K562 (cell line): ENCODE results near the gene VWA8. TPM values are rescaled to one million over a fixed set of nuclear protein-coding genes. Genes with fewer than 3 reads are reported as not detected.

Source experiments
- ATAC-seq: fragments of 200-7000 bp; cut with Tn5 transposase; 3 replicates; pipeline ENCODE4 v1.9.1; 2020; ENCODE audit warnings: moderate library complexity
- BruUV-seq: library from RNA; stranded (reverse); fragments of 400-500 nt; replicated peaks from 2 replicates; lab custom pipeline; 2021; lab: Mats Ljungman, UMichigan
- CTCF ChIA-PET: fragments of 300-600 bp; formaldehyde crosslinking; extraction: SDS; loops from one replicate; lab custom pipeline; 2021; ENCODE audit warnings: low intra/inter-chr PET ratio; lab: Yijun Ruan, JAX
- POLR2A ChIA-PET: fragments of 300-600, 350-650 bp; sonication (Branson Sonifier 250); formaldehyde crosslinking; extraction: SDS; loops from one replicate; lab custom pipeline; 2021; ENCODE audit warnings: antibody characterized with exemption, inconsistent platforms; lab: Yijun Ruan, JAX
- DNase-seq, 4 experiments: peaks; one replicate each; pipeline versions ENCODE4 v3.0.0 to v3.0.0-alpha.2; 2011 to 2018; ENCODE audit warnings: low spot score in 3 of 4, mixed read lengths in 3 of 4; ENCODE audit errors: extremely low read depth in 1 of 4
- FAIRE-seq: peaks from 2 replicates; lab custom pipeline; 2011; peaks lifted over from hg19 to GRCh38; lab: Jason Lieb, UNC
- H2AFZ ChIP-seq: 2 replicates; pipeline ENCODE4 v1.6.0; 2011; ENCODE audit warnings: low read depth, low read length, control low read depth, inconsistent platforms
- H3K27ac ChIP-seq: fragments of 200-600 bp; 3 replicates; pipeline ENCODE4 v1.8.0; 2011; ENCODE audit warnings: low read depth, mild to moderate bottlenecking, control low read depth, inconsistent platforms, low read length, moderate library complexity, mixed read lengths; ENCODE audit errors: extremely low read depth
- H3K27me3 ChIP-seq, 2 experiments: fragments of 300-600 bp in 1 of 2; 2 replicates in 1 of 2; 3 replicates in 1 of 2; pipeline versions ENCODE4 v1.6.0 to v1.8.0; 2011; ENCODE audit warnings: inconsistent platforms in 2 of 2, low read length in 2 of 2, mild to moderate bottlenecking in 1 of 2, mixed read lengths in 1 of 2, moderate library complexity in 1 of 2; ENCODE audit not compliant: control insufficient read depth in 2 of 2, insufficient read depth in 2 of 2
- H3K36me3 ChIP-seq: fragments of 300-600 bp; 3 replicates; pipeline ENCODE4 v1.8.0; 2011; ENCODE audit warnings: mild to moderate bottlenecking, low read length, inconsistent platforms; ENCODE audit not compliant: control insufficient read depth, insufficient read depth
- H3K4me1 ChIP-seq, 2 experiments: fragments of 200-600 bp in 1 of 2; replicated peaks in 1 of 2; 2 replicates in 1 of 2; 3 replicates in 1 of 2; pipeline versions ENCODE4 v1.5.1 to v1.8.0; 2011; ENCODE audit warnings: inconsistent platforms in 2 of 2, low read length in 2 of 2, mild to moderate bottlenecking in 1 of 2, mixed read lengths in 1 of 2, moderate library complexity in 1 of 2; ENCODE audit not compliant: control insufficient read depth in 2 of 2, insufficient read depth in 2 of 2
- H3K4me2 ChIP-seq: 2 replicates; pipeline ENCODE4 v1.6.1; 2011; ENCODE audit warnings: low read length, control low read depth, inconsistent platforms, mixed read lengths; ENCODE audit not compliant: insufficient read depth
- H3K4me3 ChIP-seq: fragments of 200-600 bp; sonication (generic), shearing (Covaris generic); 2 replicates; pipeline ENCODE4 v1.5.1; 2016; ENCODE audit warnings: control low read depth, inconsistent platforms
- H3K79me2 ChIP-seq: fragments of 200-600 bp; 3 replicates; pipeline ENCODE4 v1.8.0; 2011; ENCODE audit warnings: low read length, inconsistent platforms; ENCODE audit not compliant: control insufficient read depth, insufficient read depth
- H3K9ac ChIP-seq, 2 experiments: 2 replicates each; pipeline versions ENCODE4 v1.6.0 to v1.6.1; 2011; ENCODE audit warnings: low read depth in 2 of 2, low read length in 2 of 2, control low read depth in 1 of 2, inconsistent platforms in 1 of 2, mild to moderate bottlenecking in 1 of 2, mixed read lengths in 1 of 2; ENCODE audit not compliant: insufficient read depth in 1 of 2
- H3K9me1 ChIP-seq: one replicate; pipeline ENCODE4 v1.6.0; 2011; ENCODE audit warnings: inconsistent platforms, mild to moderate bottlenecking, low read length, moderate library complexity; ENCODE audit not compliant: control insufficient read depth, insufficient read depth
- H3K9me3 ChIP-seq: replicated peaks from 2 replicates; pipeline ENCODE4 v1.5.1; 2011; ENCODE audit warnings: low read depth, low read length, inconsistent platforms; ENCODE audit not compliant: control insufficient read depth, insufficient read depth
- H4K20me1 ChIP-seq: replicated peaks from 2 replicates; pipeline ENCODE4 v1.6.1; 2011; ENCODE audit warnings: low read length, inconsistent platforms, mixed read lengths; ENCODE audit not compliant: control insufficient read depth, insufficient read depth
- ARHGAP35 ChIP-seq: fragments of 450-650 bp; IDR thresholded peaks from 2 replicates; pipeline ENCODE4 v1.6.1; 2018; ENCODE audit not compliant: partially characterized antibody
- BRD9 ChIP-seq: fragments of 450-650 bp; IDR thresholded peaks from 2 replicates; pipeline ENCODE4 v1.6.1; 2018; ENCODE audit warnings: low read depth; ENCODE audit not compliant: partially characterized antibody
- CUX1 ChIP-seq: fragments of 200-800 bp; sonication (Bioruptor generic); IDR thresholded peaks from 2 replicates; pipeline ENCODE4 v1.6.1; 2016; ENCODE audit warnings: missing genetic modification characterization, missing compliant biosample characterization
- HDAC1 ChIP-seq, 2 experiments: fragments of 450-650 bp; IDR thresholded peaks; 2 replicates each; pipeline ENCODE4 v1.6.1; 2016 to 2017; ENCODE audit warnings: inconsistent platforms in 1 of 2, mild to moderate bottlenecking in 1 of 2, moderate library complexity in 1 of 2
- KAT8 ChIP-seq: fragments of 450-650 bp; IDR thresholded peaks from 2 replicates; pipeline ENCODE4 v1.6.1; 2016; ENCODE audit warnings: low read depth, mild to moderate bottlenecking
- RERE ChIP-seq: sonication (generic); formaldehyde crosslinking; IDR thresholded peaks from 2 replicates; pipeline ENCODE4 v1.8.0; 2023; ENCODE audit warnings: missing genetic modification reagents, mild to moderate bottlenecking, borderline replicate concordance
- RNF219 ChIP-seq: fragments of 250-450 bp; sonication (Bioruptor Pico); IDR thresholded peaks from 2 replicates; pipeline ENCODE4 v1.5.0; 2022; ENCODE audit warnings: mild to moderate bottlenecking
- TCF15 ChIP-seq: fragments of 250-450 bp; sonication (Bioruptor Pico); IDR thresholded peaks from 2 replicates; pipeline ENCODE4 v1.8.0; 2022; ENCODE audit warnings: moderate library complexity, mild to moderate bottlenecking, inconsistent platforms
- ZNF197 ChIP-seq: fragments of 200-800 bp; sonication (Bioruptor generic); IDR thresholded peaks from 2 replicates; pipeline ENCODE4 v1.6.1; 2016; ENCODE audit warnings: low read depth, missing genetic modification characterization, missing compliant biosample characterization
- WGBS: fragments of 100-300 bp; shearing (Covaris generic); methylation state at CpG from one replicate; pipeline ENCODE4 v1.1.6; 2016; ENCODE audit warnings: low coverage, mixed read lengths; ENCODE audit not compliant: insufficient coverage; ENCODE audit errors: missing lambda C conversion rate; 5-methylcytosine and 5-hydroxymethylcytosine counted together
- in situ Hi-C: fragments of 300-500 bp; cut with MboI; formaldehyde crosslinking; loops from 4 replicates; pipeline ENCODE4 v1.15.0; 2018; ENCODE audit warnings: inconsistent platforms, mixed read lengths
- intact Hi-C: fragments of 100-400 bp; cut with micrococcal nuclease; formaldehyde crosslinking; loops from 2 replicates; pipeline ENCODE4 v1.14.2; 2022
- polyA plus RNA-seq, 8 experiments: library from polyadenylated mRNA; depleted of rRNA in 4 of 8; stranded (reverse) in 5 of 8; unstranded in 3 of 8; fragments of >200 nt; fragmentation: Nextera tagmentation in 2 of 8; fragmentation: Illumina TruSeq in 1 of 8; extraction: Ambion mirVana in 2 of 8; extraction: Trizol in 1 of 8; gene quantifications; 2 replicates each; pipeline versions ENCODE4 v1.2.1 to v1.2.3, GENCODE V29; 2011 to 2014; ENCODE audit warnings: inconsistent platforms in 1 of 8, missing spikeins in 1 of 8
- total RNA-seq, 7 experiments: library from RNA; depleted of rRNA in 6 of 7; stranded (reverse); fragments of >200 nt in 6 of 7; fragmentation: Illumina TruSeq in 2 of 7; extraction: Trizol in 2 of 7; gene quantifications; 2 replicates each; pipeline versions ENCODE4 v1.2.1 to v1.2.3, GENCODE V29; 2011 to 2021; ENCODE audit warnings: low replicate concordance in 1 of 7

The VWA8 gene
- total and polyA plus RNA-seq, 9 of the 15 experiments (the other 6 are each of a cell fraction or from before 2014, with no cell fraction given), result 2.1 to 18.5 (median 13.3) TPM

- FAIRE-seq, result no peak
- Histone ChIP-seq H3K79me2 (no peaks in the 10 kb centered on the region; the same call in 2 of the 3 replicates), H3K9ac (no peak overlapping the region), H3K27me3 (no peaks in the 10 kb centered on the region), H3K9me1 (no peaks in the 10 kb centered on the region), H4K20me1 (no peaks in the 10 kb centered on the region), H3K9me3 (no peaks in the 10 kb centered on the region), H3K27ac (no peak overlapping the region), H3K4me2 (no peak overlapping the region), H2AFZ (no peak overlapping the region), H3K4me1 (peaks cover 0 to 4% of the 10 kb centered on the region in 2 experiments; a peak in 1 of 5 replicates), H3K4me3 (no peak overlapping the region), H3K36me3 (peaks cover 6% of the 10 kb centered on the region; the same call in 1 of the 3 replicates)
- intact Hi-C loops, result no loop called here
- no peak for DNase-seq
- in situ Hi-C loops, result no loop called here
- POLR2A ChIA-PET, result no interaction called here
- CTCF ChIA-PET, result interaction anchor here (0.6 kb wide), 1 partner anchor 17 kb away, joined by 3 read pairs; no protein-coding TSS in a partner anchor
- 72% methylated on average over 2 of the region's 2 CpGs for WGBS
- ATAC-seq, result no peak
- no TSS peak for BruUV-seq
- TF ChIP-seq HDAC1 (IDR thresholded peaks at IDR 0.05) (no peak), ZNF197 (no peak), ARHGAP35 (no peak), KAT8 (no peak), CUX1 (no peak), RERE (CRISPR knock-in tag) (no peak), BRD9 (no peak), TCF15 (no peak), RNF219 (CRISPR knock-in tag) (no peak)
Observed at GRCh38 chr13:41746259-41746658, 214.7 kb downstream of the VWA8 start.
